ENCODE data around the gene AQP12B.

- TF ChIP-seq IRF3 (IDR thresholded peaks at IDR 0.05) (no peak), YY1 (IDR thresholded peaks at IDR 0.05; ENCODE audit: low read depth, low read length) (no peak), RAD21 (IDR thresholded peaks at IDR 0.05; ENCODE audit: insufficient read depth, low read depth, low read length) (no peak), EED (IDR thresholded peaks at IDR 0.05; ENCODE audit: low read depth) (no peak), KDM1A (IDR thresholded peaks at IDR 0.05; ENCODE audit: borderline replicate concordance) (no peak), REST (IDR thresholded peaks at IDR 0.05; ENCODE audit: low read depth, low read length) (no peak), POLR2AphosphoS5 (IDR thresholded peaks at IDR 0.05; ENCODE audit: low read length) (no peak), JUND (IDR thresholded peaks at IDR 0.05; ENCODE audit: low read depth, low read length) (no peak), CTCF (IDR thresholded peaks at IDR 0.05 in 2 of 3, conservative IDR thresholded peaks at IDR 0.05 in 1 of 3; ENCODE audit: control insufficient read depth in 2 of 3, extremely low read depth in 1 of 3, insufficient read depth in 1 of 3, low read depth in 3 of 3, low read length in 3 of 3) (no peak), E4F1 (IDR thresholded peaks at IDR 0.05; ENCODE audit: borderline replicate concordance, partially characterized antibody) (no peak), SMC3 (IDR thresholded peaks at IDR 0.05; ENCODE audit: borderline replicate concordance, low read length) (no peak), SRF (IDR thresholded peaks at IDR 0.05; ENCODE audit: low read depth in 2 of 2, low read length in 2 of 2) (no peak), NR2C2 (IDR thresholded peaks at IDR 0.05; ENCODE audit: borderline replicate concordance, control insufficient read depth, insufficient read length, low read depth) (no peak)
Observed at GRCh38 chr2:240670950-240671349, 11.7 kb downstream of the AQP12B start.
